T-helper 1 cell treated with Interleukin-12 subunit alpha and Interleukin-12 subunit beta and Interleukin-4 antibody, amounts not matched to agents 30 μg/mL and 1 μg/mL, for 36 hours (primary cell): ENCODE data around the gene NFXL1.
"Not testable (repeated sequence)": the region's sequence is repeated elsewhere in the genome, so short reads cannot be mapped to it uniquely, and the experiment has no call there.

Experiments
- H3K27ac Mint-ChIP-seq: one replicate; pipeline ENCODE4 v1.8.0; 2021; ENCODE audit warnings: mild to moderate bottlenecking, mixed read lengths
- H3K27me3 Mint-ChIP-seq: one replicate; pipeline ENCODE4 v1.8.0; 2021; ENCODE audit warnings: low read depth, mixed read lengths
- H3K36me3 Mint-ChIP-seq: one replicate; pipeline ENCODE4 v1.8.0; 2021; ENCODE audit warnings: low read depth, mixed read lengths
- H3K4me1 Mint-ChIP-seq: one replicate; pipeline ENCODE4 v1.8.0; 2021; ENCODE audit warnings: low read depth, mixed read lengths
- H3K4me3 Mint-ChIP-seq: one replicate; pipeline ENCODE4 v1.8.0; 2021; ENCODE audit warnings: mild to moderate bottlenecking, moderate library complexity, mixed read lengths
- H3K9me3 Mint-ChIP-seq: one replicate; pipeline ENCODE4 v1.8.0; 2021; ENCODE audit warnings: mixed read lengths

NFXL1 gene

DNA sequence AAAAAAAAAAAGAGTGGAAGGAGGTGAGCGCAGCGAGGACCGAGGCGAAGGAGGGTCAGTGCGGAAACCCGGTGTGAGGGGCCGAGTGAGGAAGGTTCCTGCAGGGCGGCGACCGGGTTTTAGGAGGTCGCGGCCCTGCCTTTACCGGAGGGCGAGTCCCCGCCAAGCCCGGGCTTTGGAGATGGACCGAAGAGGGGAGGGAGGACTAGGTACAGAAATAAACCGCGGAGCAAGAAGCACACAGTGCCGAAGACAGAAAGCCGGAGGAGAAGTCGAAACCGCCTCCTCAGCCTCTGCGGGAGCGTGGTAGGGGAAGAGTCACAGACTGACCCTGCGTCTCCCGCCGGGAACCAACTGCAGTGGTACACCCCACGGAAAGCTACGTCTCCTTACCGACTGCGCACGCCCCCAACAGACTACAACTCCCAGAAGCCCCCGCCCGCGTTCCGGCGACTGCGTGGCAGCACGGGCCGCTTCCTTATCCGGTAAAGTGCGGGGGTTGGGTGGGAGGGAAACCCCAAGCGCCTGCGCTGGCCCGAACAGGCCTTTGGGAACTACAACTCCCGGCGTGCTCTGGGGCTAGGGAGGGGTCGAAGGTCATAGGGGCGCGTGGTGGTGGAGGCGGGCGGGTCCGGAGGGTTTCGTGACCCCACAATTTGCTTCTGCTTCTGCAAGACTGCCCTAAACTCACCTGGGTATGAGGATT lies at the start of gene NFXL1:
Gene NFXL1, minus strand, starts transcription at position 364 of the 706 bp plus-strand sequence. CDS start 380 bp downstream, outside the sequence.
- peak within 1 kb of the TSS; percentile 92 for H3K4me3 Mint-ChIP-seq
- peaks cover 16% of the 10 kb centered on the region for H3K36me3 Mint-ChIP-seq
- no peaks in the 10 kb centered on the region for H3K27me3 Mint-ChIP-seq
- peak within 1 kb of the TSS; percentile 94 for H3K27ac Mint-ChIP-seq
- H3K9me3 Mint-ChIP-seq: peaks cover 15% of the 10 kb centered on the region
- peaks cover 25% of the 10 kb centered on the region for H3K4me1 Mint-ChIP-seq

DNA sequence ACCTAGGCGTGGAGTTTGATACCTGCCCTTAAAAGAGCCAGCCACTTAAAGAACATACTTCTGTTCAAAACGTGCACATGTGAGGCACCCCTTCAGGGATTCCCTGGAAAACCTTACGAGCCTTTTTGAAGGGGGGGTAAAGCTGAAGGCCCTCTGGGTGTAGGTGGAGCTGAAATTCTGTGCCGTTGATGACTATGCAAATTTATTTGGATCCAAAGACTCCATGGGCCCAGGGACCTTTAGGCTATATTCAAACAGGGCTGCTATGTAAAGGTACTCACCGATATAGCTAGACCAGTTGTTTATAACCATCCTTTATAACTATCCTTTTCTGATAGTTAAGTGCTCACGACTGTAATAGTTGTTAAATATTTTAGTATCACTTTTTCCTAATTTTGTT lies 40.3 kb upstream of the NFXL1 start:
- H3K4me3 Mint-ChIP-seq: no peak overlapping the region
- H3K9me3 Mint-ChIP-seq: no peaks in the 10 kb centered on the region
- H3K4me1 Mint-ChIP-seq: no peaks in the 10 kb centered on the region
- H3K27ac Mint-ChIP-seq: no peak overlapping the region
- H3K36me3 Mint-ChIP-seq: no peaks in the 10 kb centered on the region
- no peaks in the 10 kb centered on the region for H3K27me3 Mint-ChIP-seq

DNA sequence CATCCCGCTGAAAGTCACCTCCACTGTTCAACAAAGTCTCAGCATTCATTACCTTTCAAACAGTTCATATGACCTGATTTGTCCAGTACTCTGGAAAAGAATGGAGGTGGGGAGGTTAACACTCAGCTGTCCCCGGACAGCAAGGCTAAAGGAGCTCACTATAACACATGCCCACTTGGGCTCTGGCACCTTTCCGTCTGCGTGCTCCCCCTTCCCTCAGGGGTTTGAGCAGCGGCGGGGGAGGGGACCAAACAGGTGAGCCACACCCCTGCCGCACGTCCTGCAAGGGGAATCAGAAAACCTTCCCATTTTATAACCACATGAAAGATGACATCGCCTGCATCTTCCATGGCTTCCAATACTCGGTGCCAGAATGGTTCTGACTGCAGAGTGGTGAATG lies 39.9 kb upstream of the NFXL1 start:
- H3K27ac Mint-ChIP-seq: no peak overlapping the region

DNA sequence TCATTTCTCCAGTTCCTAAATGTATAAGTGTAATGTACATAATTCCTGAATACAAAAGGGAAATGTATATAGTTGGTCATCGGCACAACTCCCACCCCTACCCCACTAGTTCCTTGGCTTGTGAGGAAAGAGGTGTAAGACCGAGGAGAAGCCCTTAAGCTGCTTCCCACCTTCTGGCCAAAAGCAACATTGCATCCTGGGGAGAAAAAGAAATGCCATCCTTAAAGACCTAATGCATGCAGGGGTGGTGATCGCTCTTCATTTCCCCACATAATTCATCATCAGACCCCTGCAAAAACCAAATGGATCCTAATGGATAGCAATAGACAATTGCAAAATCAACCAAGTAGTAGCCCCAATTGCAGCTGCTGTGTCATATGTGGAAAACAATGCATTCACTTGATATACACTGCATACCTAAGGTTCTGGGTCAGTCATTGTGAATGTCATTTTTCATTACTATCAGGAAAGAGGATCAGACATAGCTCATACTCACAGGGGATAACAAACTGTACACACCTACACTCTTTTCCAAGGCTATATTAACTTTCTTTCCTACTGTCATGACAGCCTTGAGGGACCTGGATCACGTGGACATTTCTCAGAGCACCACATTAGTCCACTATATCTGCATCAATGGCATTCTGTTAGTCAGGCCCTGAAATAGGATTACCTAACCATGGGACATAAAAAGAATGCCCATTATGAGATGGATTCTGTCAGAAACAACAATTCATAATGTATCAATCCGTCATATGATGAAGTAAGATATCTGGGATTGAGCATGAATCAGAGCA lies 31.7 kb upstream of the NFXL1 start:
- Mint-ChIP-seq H3K4me1 (no peaks in the 10 kb centered on the region), H3K36me3 (no peaks in the 10 kb centered on the region), H3K27ac (no peak overlapping the region), H3K27me3 (no peaks in the 10 kb centered on the region), H3K4me3 (no peak overlapping the region), H3K9me3 (no peaks in the 10 kb centered on the region)

More for the DNA sequence above, 39.9 kb upstream of the NFXL1 start:
- Mint-ChIP-seq H3K4me1 (no peaks in the 10 kb centered on the region), H3K36me3 (no peaks in the 10 kb centered on the region), H3K9me3 (no peaks in the 10 kb centered on the region), H3K4me3 (no peak overlapping the region), H3K27me3 (no peaks in the 10 kb centered on the region)

DNA sequence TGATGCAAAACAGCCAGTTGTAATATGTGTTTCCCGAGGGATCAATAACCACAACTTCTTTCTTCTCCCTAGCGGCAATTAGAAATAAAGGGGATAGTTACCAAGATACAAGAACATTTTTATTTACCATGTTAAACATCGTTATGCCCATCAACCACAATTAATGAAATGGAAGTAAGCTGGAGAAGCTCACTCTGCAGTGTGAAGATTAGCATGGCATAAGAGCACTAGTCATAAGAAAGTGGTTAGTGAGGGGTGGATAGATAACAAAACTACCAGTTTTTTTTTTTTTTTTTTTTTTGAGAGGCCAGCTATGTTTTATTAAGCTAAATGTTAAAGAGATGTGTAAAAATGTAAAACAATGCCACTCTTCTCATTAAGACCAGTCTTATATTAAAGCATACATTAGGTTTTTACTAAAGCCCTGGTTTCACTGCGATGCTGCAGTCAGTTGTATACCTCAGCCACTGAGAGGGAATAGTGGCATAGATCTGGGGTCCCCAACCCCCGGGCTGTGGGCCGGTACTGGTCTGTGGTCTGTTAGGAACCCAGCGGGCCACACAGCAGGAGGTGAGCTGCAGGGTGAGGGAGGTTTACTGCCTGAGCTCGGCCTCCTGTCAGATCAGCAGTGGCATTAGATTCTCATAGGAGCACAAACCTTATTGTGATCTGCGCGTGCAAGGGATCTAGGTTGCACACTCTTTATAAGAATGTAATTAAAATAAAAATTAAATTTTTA lies 27.9 kb upstream of the NFXL1 start:
- Mint-ChIP-seq H3K9me3 (no peaks in the 10 kb centered on the region), H3K4me3 (no peak overlapping the region), H3K27ac (no peak overlapping the region), H3K27me3 (peaks cover under 1% of the 10 kb centered on the region), H3K36me3 (no peaks in the 10 kb centered on the region), H3K4me1 (no peaks in the 10 kb centered on the region)

DNA sequence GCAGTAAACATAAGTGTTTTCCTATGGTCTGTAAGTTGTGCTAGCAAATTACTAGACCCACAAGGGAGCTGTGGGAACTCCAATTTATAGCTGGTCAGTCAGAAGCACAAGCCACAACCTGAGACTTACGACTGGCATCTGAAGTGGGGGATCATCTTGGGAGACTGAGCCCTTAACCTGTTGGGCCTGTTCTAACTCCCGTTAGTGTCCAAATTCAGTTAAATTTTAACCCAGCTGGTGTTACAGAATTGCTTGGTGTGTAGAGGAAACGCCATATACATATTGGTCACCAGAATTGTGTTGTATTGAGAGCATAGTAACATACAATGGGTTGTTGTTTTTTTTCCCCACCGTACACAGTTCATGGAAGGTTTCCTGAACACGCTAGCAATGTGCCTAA lies 25.1 kb upstream of the NFXL1 start:
- Mint-ChIP-seq H3K9me3 (no peaks in the 10 kb centered on the region), H3K36me3 (no peaks in the 10 kb centered on the region), H3K4me3 (no peak overlapping the region), H3K27ac (no peak overlapping the region), H3K27me3 (peaks cover 9% of the 10 kb centered on the region), H3K4me1 (no peaks in the 10 kb centered on the region)

DNA sequence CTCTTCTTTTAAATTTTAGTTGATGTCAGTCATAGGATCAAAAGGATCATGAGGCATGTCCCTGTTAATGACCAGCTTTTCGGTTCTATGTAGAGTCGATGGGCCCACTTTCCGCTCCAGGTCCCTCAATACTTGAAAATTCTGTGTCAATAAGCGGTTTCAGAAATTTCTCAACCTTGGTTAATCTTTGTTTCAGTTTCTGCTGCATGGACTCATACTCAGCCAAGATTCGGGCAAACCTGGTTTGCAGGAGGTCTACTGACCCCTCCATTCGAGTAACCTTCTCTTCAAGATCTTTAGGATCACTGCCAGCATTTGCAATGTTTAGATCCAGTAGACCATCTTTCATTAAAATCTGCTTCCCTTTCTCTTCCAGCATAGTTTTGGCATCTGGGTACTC lies 22.0 kb upstream of the NFXL1 start:
- no peaks in the 10 kb centered on the region for H3K9me3 Mint-ChIP-seq
- H3K27me3 Mint-ChIP-seq: peaks cover 9% of the 10 kb centered on the region
- H3K4me3 Mint-ChIP-seq: no peak overlapping the region
- H3K27ac Mint-ChIP-seq: no peak overlapping the region
- H3K36me3 Mint-ChIP-seq: no peaks in the 10 kb centered on the region
- no peaks in the 10 kb centered on the region for H3K4me1 Mint-ChIP-seq

DNA sequence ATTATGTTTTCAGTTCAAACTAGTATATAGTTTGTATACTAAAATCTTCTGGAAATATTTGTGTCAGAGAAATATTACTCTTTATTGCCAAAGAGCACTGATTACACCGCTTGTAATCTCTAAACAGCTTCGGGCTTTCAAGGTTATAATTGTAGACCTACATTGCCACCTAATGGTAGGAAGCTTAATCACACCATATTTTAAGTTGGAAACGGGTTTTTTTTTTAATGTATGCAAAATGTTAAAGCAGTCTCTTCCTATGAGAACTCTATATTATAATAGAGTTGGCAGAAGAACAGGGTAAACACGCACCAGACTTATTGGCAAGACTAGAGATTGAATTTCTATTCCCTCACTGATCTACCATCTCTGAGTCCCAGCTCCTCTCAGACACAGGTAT lies 19.5 kb upstream of the NFXL1 start:
- Mint-ChIP-seq H3K27me3 (peaks cover 12% of the 10 kb centered on the region), H3K36me3 (no peaks in the 10 kb centered on the region), H3K9me3 (no peaks in the 10 kb centered on the region), H3K4me3 (no peak overlapping the region), H3K27ac (no peak overlapping the region), H3K4me1 (no peaks in the 10 kb centered on the region)

DNA sequence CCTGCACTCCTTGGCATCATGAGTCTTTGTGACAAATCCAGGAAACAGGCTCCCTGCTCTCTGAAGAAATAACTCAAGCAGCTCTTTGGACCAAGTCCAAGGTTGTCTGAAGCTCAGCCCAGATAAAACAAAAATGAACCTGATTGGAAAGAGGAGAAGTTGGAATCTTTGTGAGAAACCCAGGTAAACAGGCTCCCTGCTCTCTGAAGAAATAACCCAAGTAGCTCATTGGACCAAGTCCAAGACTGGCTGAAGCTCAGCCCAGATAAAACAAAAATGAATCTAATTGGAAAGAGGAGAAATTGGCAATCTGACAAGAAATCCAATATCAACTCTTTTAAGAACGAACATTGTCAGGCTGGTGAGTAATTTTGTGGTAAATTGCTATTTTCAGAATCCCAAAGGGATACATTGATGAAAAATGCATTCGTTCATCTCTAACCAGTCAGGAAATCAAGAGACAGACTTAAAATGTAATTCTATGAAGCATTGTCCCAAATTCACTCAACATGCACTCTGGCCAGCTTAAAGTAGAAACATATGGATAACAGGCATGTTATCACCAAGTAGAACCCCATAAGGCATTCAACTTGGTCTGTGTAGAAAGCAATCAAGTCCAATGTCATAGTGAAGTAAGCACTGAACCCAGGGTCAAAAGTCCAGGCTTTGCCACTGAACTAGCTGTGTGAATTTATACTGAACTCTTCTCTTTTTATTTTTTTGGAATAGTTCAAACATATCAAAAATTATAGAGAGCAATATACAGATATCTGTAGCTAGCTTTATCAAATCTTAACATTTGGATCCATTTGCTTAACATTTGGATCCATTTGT lies 16.8 kb upstream of the NFXL1 start:
- Mint-ChIP-seq H3K27me3 (peaks cover 17% of the 10 kb centered on the region), H3K4me3 (no peak overlapping the region), H3K9me3 (no peaks in the 10 kb centered on the region), H3K4me1 (peaks cover 5% of the 10 kb centered on the region), H3K36me3 (no peaks in the 10 kb centered on the region), H3K27ac (no peak overlapping the region)

DNA sequence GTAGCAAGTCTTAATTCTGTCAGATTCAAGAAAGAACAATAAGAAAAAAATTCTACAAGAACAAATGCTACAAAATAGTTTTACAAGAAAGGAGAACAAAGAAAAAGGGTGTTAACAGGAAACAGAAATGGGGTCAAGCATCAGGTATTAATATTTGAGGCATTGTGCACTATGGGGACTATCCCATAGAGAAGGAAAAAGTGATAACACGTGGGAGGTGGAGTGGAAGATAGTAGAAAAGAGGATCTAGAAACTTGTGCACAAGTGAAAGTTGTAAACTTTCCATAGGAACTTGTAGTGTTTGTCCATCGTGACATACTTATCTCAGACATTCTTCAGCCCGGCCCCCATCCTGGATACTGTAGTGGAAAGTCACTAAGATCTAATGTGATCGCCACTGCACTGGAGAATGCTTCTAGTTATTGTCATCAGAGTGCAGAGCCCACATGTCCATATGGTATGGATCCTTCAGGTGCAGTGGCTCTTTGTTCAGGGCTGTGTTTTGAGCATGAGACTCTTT lies 15.4 kb upstream of the NFXL1 start:
- H3K27ac Mint-ChIP-seq: no peak overlapping the region
- H3K4me1 Mint-ChIP-seq: peaks cover 5% of the 10 kb centered on the region
- peaks cover 22% of the 10 kb centered on the region for H3K27me3 Mint-ChIP-seq
- H3K36me3 Mint-ChIP-seq: no peaks in the 10 kb centered on the region
- no peaks in the 10 kb centered on the region for H3K9me3 Mint-ChIP-seq
- no peak overlapping the region for H3K4me3 Mint-ChIP-seq

DNA sequence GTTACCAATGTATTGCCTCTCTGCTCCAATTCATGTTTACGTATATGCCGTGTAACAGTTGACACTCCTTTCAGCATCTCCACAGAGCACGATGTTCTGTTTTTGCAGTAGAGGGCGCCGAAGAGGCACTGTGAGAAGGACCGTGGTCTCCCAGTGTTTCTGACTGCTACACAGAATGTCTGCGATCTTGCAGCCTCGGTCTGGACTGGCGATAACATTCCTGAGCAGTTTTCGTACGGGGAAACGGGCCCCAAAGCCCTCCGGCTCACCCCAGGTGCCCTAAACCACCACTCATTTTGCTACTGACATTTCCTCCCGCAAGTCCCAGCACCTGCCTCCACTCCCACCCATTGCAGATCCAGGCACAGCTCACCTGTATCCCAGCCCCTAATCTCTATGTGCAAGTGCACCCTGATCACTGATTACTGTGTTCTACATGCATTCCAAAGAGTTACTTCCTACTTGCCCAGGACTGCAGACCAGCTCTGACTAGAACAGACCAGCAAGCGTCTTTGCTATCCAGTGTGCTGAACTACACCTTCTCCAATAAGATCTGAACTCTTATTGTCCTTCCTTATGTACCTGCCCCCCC lies 12.4 kb upstream of the NFXL1 start:
- Mint-ChIP-seq H3K36me3 (no peaks in the 10 kb centered on the region), H3K27ac (no peak overlapping the region), H3K9me3 (no peaks in the 10 kb centered on the region), H3K27me3 (peaks cover 23% of the 10 kb centered on the region), H3K4me1 (peaks cover 5% of the 10 kb centered on the region), H3K4me3 (peak overlapping the region; percentile 15)

DNA sequence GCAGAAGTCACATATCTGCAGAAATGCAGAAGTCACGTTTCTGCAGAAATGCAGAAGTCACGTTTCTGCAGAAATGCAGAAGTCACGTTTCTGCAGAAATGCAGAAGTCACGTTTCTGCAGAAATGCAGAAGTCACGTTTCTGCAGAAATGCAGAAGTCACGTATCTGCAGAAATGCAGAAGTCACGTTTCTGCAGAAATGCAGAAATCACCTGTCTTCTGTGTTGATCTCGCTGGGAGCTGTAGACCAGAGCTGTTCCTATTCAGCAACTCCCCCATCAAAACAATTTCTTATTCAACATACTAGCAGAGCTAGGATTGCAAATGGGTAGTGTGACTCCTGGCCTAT lies 8.9 kb upstream of the NFXL1 start:
- not testable (repeated sequence) for H3K4me1 Mint-ChIP-seq, H3K4me3 Mint-ChIP-seq, H3K9me3 Mint-ChIP-seq, H3K36me3 Mint-ChIP-seq, H3K27ac Mint-ChIP-seq
- peaks cover 30% of the 10 kb centered on the region for H3K27me3 Mint-ChIP-seq

DNA sequence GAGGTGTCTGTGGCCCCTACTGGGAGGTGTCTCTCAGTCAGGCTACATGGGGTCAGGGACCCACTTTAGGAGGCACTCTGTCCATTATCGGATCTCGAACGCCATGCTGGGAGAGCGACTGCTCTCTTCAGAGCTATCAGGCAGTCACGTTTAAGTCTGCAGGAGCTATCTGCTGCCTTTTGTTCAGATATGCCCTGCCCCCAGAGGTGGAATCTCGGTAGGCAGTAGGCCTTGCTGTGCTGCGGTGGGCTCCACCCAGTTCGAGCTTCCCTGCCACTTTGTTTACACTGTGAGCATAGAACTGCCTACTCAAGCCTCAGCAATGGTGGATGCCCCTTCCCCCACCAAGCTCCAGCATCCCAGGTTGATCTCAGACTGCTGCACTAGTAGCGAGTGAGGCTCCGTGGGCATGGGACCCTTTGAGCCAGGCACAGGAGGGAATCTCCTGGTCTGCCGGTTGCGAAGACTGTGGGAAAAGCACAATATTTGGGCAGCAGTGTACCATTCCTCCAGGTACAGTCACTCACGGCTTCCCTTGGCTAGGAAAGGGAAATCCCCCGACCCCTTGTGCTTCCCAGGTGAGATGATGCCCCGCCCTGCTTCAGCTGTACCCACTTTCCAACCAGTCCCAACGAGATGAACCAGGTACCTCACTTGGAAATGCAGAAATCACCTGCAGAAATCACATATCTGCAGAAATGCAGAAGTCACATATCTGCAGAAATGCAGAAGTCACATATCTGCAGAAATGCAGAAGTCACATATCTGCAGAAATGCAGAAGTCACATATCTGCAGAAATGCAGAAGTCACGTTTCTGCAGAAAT lies 8.3 kb upstream of the NFXL1 start:
- H3K9me3 Mint-ChIP-seq: peaks cover 14% of the 10 kb centered on the region

More for the DNA sequence above, 8.3 kb upstream of the NFXL1 start:
- H3K27ac Mint-ChIP-seq, H3K36me3 Mint-ChIP-seq, H3K4me3 Mint-ChIP-seq, H3K4me1 Mint-ChIP-seq: not testable (repeated sequence)
- peaks cover 30% of the 10 kb centered on the region for H3K27me3 Mint-ChIP-seq
